ENCODE measurements around the gene ARFRP1.
A peak's percentile ranks its signal among the peaks of the same experiment; 100 is the strongest.

The ARFRP1 gene

GRCh38 chr20:63657937-63658748 is 49.6 kb downstream of the ARFRP1 start, which contains the start of gene RTEL1:
TSS of gene RTEL1 (plus strand) at chr20:63658312. CDS start at chr20:63659403, 1,091 bp downstream.
- H3K27ac ChIP-seq, result peak within 1 kb of the TSS; percentile 86
- TF ChIP-seq ZFX (IDR thresholded peaks at IDR 0.05; ENCODE audit: borderline replicate concordance) (no peak), CTCF (IDR thresholded peaks at IDR 0.05) (no peak)

- H3K27ac ChIP-seq, result peak overlapping the region; percentile 86
- TF ChIP-seq CTCF (IDR thresholded peaks at IDR 0.05), result no peak
Observed at GRCh38 chr20:63657260-63657936, 50.4 kb downstream of the ARFRP1 start.

GRCh38 chr20:63656451-63656850 is 51.3 kb downstream of the ARFRP1 start:
- no peak for TF ChIP-seq CTCF (IDR thresholded peaks at IDR 0.05)
- TF ChIP-seq ZFX (IDR thresholded peaks at IDR 0.05; ENCODE audit: borderline replicate concordance), result no peak
- peak overlapping the region; percentile 86; the same call in 1 of the 2 replicates for H3K27ac ChIP-seq

GRCh38 chr20:63655249-63655648 is 52.5 kb downstream of the ARFRP1 start:
- TF ChIP-seq CTCF (IDR thresholded peaks at IDR 0.05), result no peak
- H3K27ac ChIP-seq, result peak overlapping the region; percentile 87; the same call in 1 of the 2 replicates

GRCh38 chr20:63653974-63654668 is 53.7 kb downstream of the ARFRP1 start:
- peak overlapping the region; percentile 87 for H3K27ac ChIP-seq
- TF ChIP-seq CTCF (IDR thresholded peaks at IDR 0.05), result no peak
- TF ChIP-seq ZFX (IDR thresholded peaks at IDR 0.05; ENCODE audit: borderline replicate concordance), result no peak

GRCh38 chr20:63653041-63653973 is 54.5 kb downstream of the ARFRP1 start, which contains the start of gene STMN3:
TSS of gene STMN3 (minus strand) at chr20:63653424. CDS start at chr20:63653345, 79 bp downstream.
- H3K27ac ChIP-seq, result peak within 1 kb of the TSS; percentile 87
- TF ChIP-seq CTCF (IDR thresholded peaks at IDR 0.05) (no peak), ZFX (IDR thresholded peaks at IDR 0.05; ENCODE audit: borderline replicate concordance) (no peak)
